ENCODE measurements around the gene EIF3M.

DNA sequence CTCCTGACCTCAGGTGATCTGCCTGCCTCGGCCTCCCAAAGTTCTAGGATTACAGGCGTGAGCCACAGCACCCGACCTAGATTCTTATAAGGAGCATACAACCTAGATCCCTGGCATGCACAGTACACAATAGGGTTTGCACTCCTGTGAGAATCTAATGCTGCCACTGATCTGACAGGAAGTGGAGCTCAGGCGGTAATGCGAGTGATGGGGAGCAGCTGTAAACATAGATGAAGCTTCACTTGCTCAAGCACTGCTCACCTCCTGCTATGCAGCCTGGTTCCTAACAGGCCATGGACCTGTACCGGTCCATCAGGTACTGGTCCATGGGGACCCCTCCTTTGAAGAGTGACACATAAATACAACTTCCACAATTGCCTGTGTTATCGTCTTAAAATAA is 44.8 kb upstream of the EIF3M start:
- TF ChIP-seq EZH2phosphoT487 (IDR thresholded peaks at IDR 0.05; ENCODE audit: insufficient read depth, low read depth) (no peak), EZH2 (IDR thresholded peaks at IDR 0.05; ENCODE audit: insufficient read depth, poor library complexity, severe bottlenecking) (no peak)
